ENCODE data around the gene RPTOR. TPM values are rescaled to one million over a fixed set of nuclear protein-coding genes. Genes with fewer than 3 reads are reported as not detected.

The RPTOR gene
- polyA plus RNA-seq, 1 donor (not counting 4 experiments of a cell fraction or from before 2014, with no cell fraction given) = 4.0 TPM

GRCh38 chr17:80709090-80709695 lies 164.6 kb downstream of the RPTOR start:
- Histone ChIP-seq H3K9me3 (ENCODE audit: control insufficient read depth, low read depth, low read length) (no peaks in the 10 kb centered on the region), H4K20me1 (ENCODE audit: control insufficient read depth, extremely low read depth, insufficient read depth, low read length) (no peaks in the 10 kb centered on the region), H3K4me3 (ENCODE audit: control insufficient read depth in 2 of 3, extremely low read depth in 1 of 3, insufficient read depth in 2 of 3, low read depth in 1 of 3, low read length in 3 of 3) (no peak overlapping the region), H3K4me2 (ENCODE audit: control insufficient read depth, extremely low read depth, insufficient read depth, low read depth, low read length) (no peak overlapping the region), H3K79me2 (ENCODE audit: control insufficient read depth, insufficient read depth, low read length) (peaks cover 19% of the 10 kb centered on the region), H3K4me1 (ENCODE audit: control insufficient read depth, extremely low read depth, insufficient read depth, low read length) (peaks cover 8% of the 10 kb centered on the region), H3K27ac (ENCODE audit: control insufficient read depth, insufficient read depth, low read length) (no peak overlapping the region), H2AFZ (ENCODE audit: control insufficient read depth, low read length) (no peak overlapping the region), H3K9ac (ENCODE audit: control insufficient read depth, extremely low read depth, insufficient read depth, low read length) (no peak overlapping the region), H3K27me3 (ENCODE audit: control insufficient read depth, extremely low read depth, insufficient read depth, low read length) (no peaks in the 10 kb centered on the region), H3K36me3 (ENCODE audit: control insufficient read depth in 2 of 2, extremely low read depth in 1 of 2, insufficient read depth in 2 of 2, low read length in 2 of 2) (peaks cover 0 to 9% of the 10 kb centered on the region in 2 experiments), H3K9me1 (ENCODE audit: control insufficient read depth, extremely low read depth, insufficient read depth, low read length) (peaks cover 2% of the 10 kb centered on the region)
- no peak for DNase-seq (ENCODE audit: low read depth, low spot score)
- dilution Hi-C loops (cut with MboI; ENCODE audit: extremely low pct_ligation_motif_present, low sequenced_read_pairs) = no loop called here
- no peak for TF ChIP-seq EZH2 (IDR thresholded peaks at IDR 0.05; ENCODE audit: low read length)
- TF ChIP-seq CTCF (optimal IDR thresholded peaks at IDR 0.05 in 1 of 3, IDR thresholded peaks at IDR 0.05 in 1 of 3, conservative IDR thresholded peaks at IDR 0.05 in 1 of 3; ENCODE audit: extremely low read depth in 1 of 3, insufficient read depth in 2 of 3, low read length in 3 of 3) = no peak
- FAIRE-seq = no peak

GRCh38 chr17:80710714-80711302 lies 166.2 kb downstream of the RPTOR start:
- H2AFZ ChIP-seq (ENCODE audit: control insufficient read depth, low read length) = no peak overlapping the region
- TF ChIP-seq CTCF (optimal IDR thresholded peaks at IDR 0.05 in 1 of 3, IDR thresholded peaks at IDR 0.05 in 1 of 3, conservative IDR thresholded peaks at IDR 0.05 in 1 of 3; ENCODE audit: extremely low read depth in 1 of 3, insufficient read depth in 2 of 3, low read length in 3 of 3) = no peak
- no peak for TF ChIP-seq EZH2 (IDR thresholded peaks at IDR 0.05; ENCODE audit: low read length)
- H3K4me3 ChIP-seq (ENCODE audit: control insufficient read depth in 2 of 3, extremely low read depth in 1 of 3, insufficient read depth in 2 of 3, low read depth in 1 of 3, low read length in 3 of 3) = no peak overlapping the region
- no peak overlapping the region for H3K4me2 ChIP-seq (ENCODE audit: control insufficient read depth, extremely low read depth, insufficient read depth, low read depth, low read length)
- H3K36me3 ChIP-seq (ENCODE audit: control insufficient read depth in 2 of 2, extremely low read depth in 1 of 2, insufficient read depth in 2 of 2, low read length in 2 of 2) = peaks cover 0 to 9% of the 10 kb centered on the region in 2 experiments
- H3K79me2 ChIP-seq (ENCODE audit: control insufficient read depth, insufficient read depth, low read length) = peaks cover 12% of the 10 kb centered on the region
- H3K27me3 ChIP-seq (ENCODE audit: control insufficient read depth, extremely low read depth, insufficient read depth, low read length) = no peaks in the 10 kb centered on the region
- dilution Hi-C loops (cut with MboI; ENCODE audit: extremely low pct_ligation_motif_present, low sequenced_read_pairs) = no loop called here
- H3K9me1 ChIP-seq (ENCODE audit: control insufficient read depth, extremely low read depth, insufficient read depth, low read length) = no peaks in the 10 kb centered on the region
- H3K9me3 ChIP-seq (ENCODE audit: control insufficient read depth, low read depth, low read length) = no peaks in the 10 kb centered on the region
- no peak for DNase-seq (ENCODE audit: low read depth, low spot score)
- no peaks in the 10 kb centered on the region for H4K20me1 ChIP-seq (ENCODE audit: control insufficient read depth, extremely low read depth, insufficient read depth, low read length)
- no peak overlapping the region for H3K9ac ChIP-seq (ENCODE audit: control insufficient read depth, extremely low read depth, insufficient read depth, low read length)
- no peak overlapping the region for H3K27ac ChIP-seq (ENCODE audit: control insufficient read depth, insufficient read depth, low read length)
- no peak for FAIRE-seq
- H3K4me1 ChIP-seq (ENCODE audit: control insufficient read depth, extremely low read depth, insufficient read depth, low read length) = peaks cover 8% of the 10 kb centered on the region

Measured in keratinocyte (primary cell).